ENCODE results near the gene ARHGEF39.

The ARHGEF39 gene

GRCh38 chr9:35609820-35610163, 55.2 kb downstream of the ARHGEF39 start:
- TF ChIP-seq GATA3 (IDR thresholded peaks at IDR 0.05; ENCODE audit: low read depth, low read length) (no peak), GATA2 (IDR thresholded peaks at IDR 0.05; ENCODE audit: low read depth, low read length) (no peak)

Measured in SH-SY5Y (cell line).